Right cardiac atrium (tissue), 5 donors: Measurements from ENCODE around the gene LRRK1. TPM values are rescaled to one million over a fixed set of nuclear protein-coding genes. Genes with fewer than 3 reads are reported as not detected.

ENCODE experiments used
- ATAC-seq, 2 donors: fragments of 200-7000 bp; cut with Tn5 transposase; one replicate each; pipeline versions ENCODE4 v1.8.0 to v1.9.1; 2020; ENCODE audit warnings: moderate library complexity in 2 of 2, mild to moderate bottlenecking in 1 of 2
- DNase-seq, 3 donors: peaks; one replicate each; pipeline ENCODE4 v3.0.0-alpha.2; 2020
- H3K27ac ChIP-seq: one replicate; pipeline ENCODE4 v1.5.1; 2013; ENCODE audit warnings: mild to moderate bottlenecking, low read length, control low read depth, moderate library complexity
- H3K27me3 ChIP-seq: one replicate; pipeline ENCODE4 v1.6.1; 2013; ENCODE audit not compliant: control insufficient read depth, insufficient read depth
- H3K4me1 ChIP-seq: one replicate; pipeline ENCODE4 v1.6.1; 2013; ENCODE audit warnings: low read length; ENCODE audit not compliant: control insufficient read depth, insufficient read depth
- H3K4me3 ChIP-seq: one replicate; pipeline ENCODE4 v1.5.1; 2013; ENCODE audit warnings: low read length, control low read depth
- H3K9me3 ChIP-seq: one replicate; pipeline ENCODE4 v1.6.1; 2013; ENCODE audit warnings: low read length; ENCODE audit not compliant: control insufficient read depth
- WGBS: extraction: QIAGEN DNeasy Blood & Tissue Kit; methylation state at CpG from one replicate; pipeline ENCODE4 v1.1.7; 2013; 5-methylcytosine and 5-hydroxymethylcytosine counted together
- intact Hi-C, 4 donors: fragments of 100-400 bp; cut with DNase I; formaldehyde crosslinking; loops; one replicate each; pipeline versions ENCODE4 v1.11.0 to v1.14.0; 2022 to 2023
- polyA plus RNA-seq: library from polyadenylated mRNA; stranded (reverse); fragments of 200-250 nt; gene quantifications from one replicate; pipeline ENCODE4 v1.2.3, GENCODE V29; 2013
- total RNA-seq, 4 donors: library from RNA; stranded (reverse); fragmentation: NEBNext Ultra II Directional; extraction: Animal tissue kit (Norgen Biotek cat#: 25700); gene quantifications; one replicate each; pipeline ENCODE4 v1.2.1, GENCODE V29; 2021
- donor health status: healthy with polysubstance abuse.
- donor health status: DM: no; HTN: yes; CAD: no.
- donor health status: DM: no; HTN: no; CAD: no.
- donor health status: DM: no; HTN: yes; CAD: no; lungs with severe emphysema.
- donor health status: DM: yes; HTN: yes; CAD: no.

Gene LRRK1
- total and polyA plus RNA-seq, 5 donors, result 2.9 to 7.6 (median 5.1) TPM

DNA sequence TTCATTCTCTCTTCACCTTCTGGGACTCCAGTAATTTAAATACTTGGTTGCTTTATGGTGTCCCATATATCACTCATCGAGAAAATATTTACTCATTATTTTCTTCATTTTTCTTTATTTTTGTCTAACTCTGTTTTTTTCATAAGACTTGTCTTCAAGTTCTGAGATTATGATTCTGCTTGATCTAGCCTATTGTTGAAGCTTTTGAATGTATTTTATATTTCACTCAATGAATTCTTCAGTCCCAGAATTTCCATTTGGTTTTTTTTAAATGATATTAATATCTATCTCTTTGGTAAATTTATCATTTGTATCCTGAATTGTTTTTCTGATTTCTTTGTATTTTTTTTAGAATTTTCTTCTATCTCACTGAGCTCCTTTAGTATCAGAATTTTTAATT lies 117.0 kb downstream of the LRRK1 start:
- Histone ChIP-seq H3K9me3 (no peaks in the 10 kb centered on the region), H3K27ac (no peak overlapping the region), H3K4me3 (no peak overlapping the region), H3K27me3 (no peaks in the 10 kb centered on the region), H3K4me1 (no peaks in the 10 kb centered on the region)
- DNase-seq (no peak), ATAC-seq (no peak)
- 90% methylated on average over 1 of the region's 1 CpG for WGBS
- intact Hi-C loops, result no loop called here

DNA sequence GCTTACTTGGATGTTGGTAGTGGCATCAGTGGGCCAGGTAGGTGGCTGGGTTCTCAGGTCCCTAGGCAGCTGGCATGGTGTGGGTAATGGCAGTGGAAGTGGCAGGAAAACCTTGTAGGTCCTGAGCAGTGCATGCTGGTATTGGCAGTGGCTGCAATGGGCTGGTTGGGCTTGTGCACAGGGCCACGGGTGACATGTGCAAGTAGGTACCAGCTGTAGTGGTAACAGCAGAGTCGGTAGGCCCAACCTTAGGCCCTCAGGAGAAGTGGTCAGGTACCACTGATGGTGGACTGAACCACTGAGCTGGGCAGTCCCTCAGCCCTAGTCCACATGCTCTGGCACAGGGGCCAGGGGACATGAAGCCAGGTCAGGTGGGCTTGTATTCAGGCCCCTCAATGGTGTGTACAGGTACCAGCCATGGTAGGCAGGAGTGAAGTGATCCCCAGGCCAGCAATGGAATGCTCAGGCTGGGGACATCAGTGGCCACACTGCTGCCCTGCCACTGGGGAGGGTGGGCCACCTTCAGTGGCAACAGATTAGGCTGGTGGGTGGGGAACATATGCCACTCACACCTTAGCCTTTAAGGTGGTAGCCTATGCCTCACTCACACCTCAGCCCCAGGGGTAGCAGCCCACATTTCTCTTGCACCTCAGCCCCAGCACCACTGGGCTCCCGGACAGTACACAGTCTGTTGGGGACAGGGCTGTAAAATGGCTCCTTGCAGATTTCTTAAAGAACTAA lies 118.1 kb downstream of the LRRK1 start:
- WGBS, result 92% methylated on average over 3 of the region's 3 CpGs
- no peaks in the 10 kb centered on the region for H3K9me3 ChIP-seq
- H3K27ac ChIP-seq, result no peak overlapping the region
- intact Hi-C loops, result no loop called here
- DNase-seq, result peak in 1 of 3 donors; percentile 31
- peak in 1 of 2 donors; percentile 47 for ATAC-seq
- no peaks in the 10 kb centered on the region for H3K4me1 ChIP-seq
- H3K4me3 ChIP-seq, result no peak overlapping the region
- H3K27me3 ChIP-seq, result no peaks in the 10 kb centered on the region

DNA sequence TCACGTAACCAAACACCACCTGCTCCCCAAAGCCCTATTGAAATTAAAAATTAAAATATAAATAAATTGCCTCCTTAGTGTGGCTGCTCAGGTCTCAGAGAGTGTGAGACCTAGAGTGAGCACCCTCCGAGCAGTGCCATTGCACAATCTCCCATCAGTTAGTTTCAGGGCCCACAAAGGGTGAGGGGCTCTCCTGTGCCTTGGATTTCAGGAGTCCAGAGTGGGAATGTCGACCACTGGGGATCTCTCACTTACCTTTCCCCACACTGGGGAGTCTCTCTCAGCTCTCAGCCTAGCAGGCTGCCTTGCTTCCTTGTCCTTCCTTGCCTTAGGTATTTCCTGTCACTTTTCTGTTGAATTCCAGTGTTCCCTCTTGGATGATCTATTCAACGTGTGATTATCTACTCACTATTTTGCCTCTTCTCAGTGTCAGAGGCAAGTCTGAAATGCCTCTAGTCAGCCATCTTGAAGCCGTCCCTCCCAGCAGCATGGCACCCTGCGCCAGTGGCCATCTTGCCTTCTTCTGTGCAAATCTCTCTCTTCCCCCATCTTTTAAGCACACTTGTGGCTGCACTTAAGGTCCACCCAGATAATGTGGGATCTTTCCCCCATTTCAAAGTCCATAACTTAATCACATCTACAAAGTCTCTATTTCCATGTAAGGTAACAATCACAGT lies 119.3 kb downstream of the LRRK1 start:
- DNase-seq, result peak in 1 of 3 donors; percentile 16
- H3K27me3 ChIP-seq, result no peaks in the 10 kb centered on the region
- no peak for ATAC-seq
- 90% methylated on average over 6 of the region's 6 CpGs for WGBS
- H3K4me1 ChIP-seq, result no peaks in the 10 kb centered on the region
- H3K4me3 ChIP-seq, result no peak overlapping the region
- H3K27ac ChIP-seq, result no peak overlapping the region
- no peaks in the 10 kb centered on the region for H3K9me3 ChIP-seq
- intact Hi-C loops, result no loop called here

DNA sequence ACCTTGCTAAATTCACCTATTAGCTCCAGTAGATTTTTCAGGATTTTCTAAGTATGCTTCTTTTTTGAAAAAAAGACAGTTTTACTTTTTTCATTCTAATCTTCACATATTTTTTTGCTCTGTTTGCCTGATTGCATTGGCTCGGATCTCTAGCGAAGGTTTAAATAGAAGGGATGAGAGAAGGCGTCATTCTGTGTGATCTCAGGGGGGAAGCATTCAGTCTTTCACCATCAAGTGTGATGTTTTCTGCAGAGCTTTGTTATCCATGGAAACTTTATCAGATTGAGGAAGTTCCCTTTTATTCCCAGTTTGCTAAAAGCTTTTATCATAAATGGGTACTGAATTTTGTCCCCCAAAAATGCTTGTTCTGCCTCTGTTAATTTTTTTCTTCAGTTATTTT lies 120.3 kb downstream of the LRRK1 start:
- Histone ChIP-seq H3K4me1 (no peaks in the 10 kb centered on the region), H3K4me3 (no peak overlapping the region), H3K27me3 (no peaks in the 10 kb centered on the region), H3K9me3 (no peaks in the 10 kb centered on the region), H3K27ac (no peak overlapping the region)
- peak; percentile 54 to 65 for ATAC-seq
- WGBS, result 46% methylated on average over 3 of the region's 3 CpGs
- no peak for DNase-seq
- intact Hi-C loops, result no loop called here

DNA sequence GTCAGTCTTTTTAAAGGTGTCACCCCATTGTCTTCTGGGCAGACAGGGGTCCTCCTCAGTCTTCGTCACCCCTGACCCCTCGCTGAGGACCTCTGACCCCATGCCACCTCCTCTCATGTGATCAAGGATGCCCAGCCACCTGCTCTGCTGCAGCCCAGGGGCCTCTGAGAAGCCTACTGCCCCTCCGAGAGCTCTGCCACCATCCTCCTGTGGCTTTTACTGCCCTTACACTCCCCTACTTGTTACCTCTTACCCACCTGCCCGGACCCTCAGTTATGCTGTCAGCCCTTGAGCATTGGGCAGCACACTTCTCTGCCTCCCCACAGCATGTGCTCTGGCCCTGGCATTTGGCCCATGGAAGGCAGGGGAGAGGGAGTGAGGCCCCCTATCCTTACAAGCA lies 123.2 kb downstream of the LRRK1 start:
- Histone ChIP-seq H3K4me1 (peaks cover 7% of the 10 kb centered on the region), H3K4me3 (no peak overlapping the region), H3K27ac (no peak overlapping the region), H3K9me3 (no peaks in the 10 kb centered on the region), H3K27me3 (no peaks in the 10 kb centered on the region)
- DNase-seq (peak in 1 of 3 donors; percentile 28), ATAC-seq (no peak)
- 94% methylated on average over 4 of the region's 4 CpGs for WGBS
- intact Hi-C loops, result no loop called here

DNA sequence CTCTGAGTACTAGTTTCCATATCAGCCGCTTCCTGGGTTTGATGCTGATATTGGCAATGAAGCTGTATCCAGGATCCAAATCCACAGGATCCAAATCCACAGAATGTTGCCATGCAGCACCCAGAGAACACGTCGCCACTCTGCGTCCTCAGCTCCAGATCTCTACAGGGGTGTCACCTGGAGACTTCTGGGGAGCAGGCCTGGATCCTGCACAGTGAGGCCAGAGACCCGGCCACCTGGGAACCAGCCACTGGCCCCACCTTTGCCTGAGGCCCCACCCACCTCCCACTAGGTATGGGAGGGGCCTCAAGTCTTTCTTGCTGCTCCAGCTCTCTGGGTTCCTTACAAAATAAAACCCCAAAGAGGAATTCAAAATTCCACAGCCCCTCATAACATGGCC lies 123.9 kb downstream of the LRRK1 start:
- Histone ChIP-seq H3K4me3 (no peak overlapping the region), H3K4me1 (peaks cover 7% of the 10 kb centered on the region), H3K27me3 (no peaks in the 10 kb centered on the region), H3K9me3 (no peaks in the 10 kb centered on the region), H3K27ac (no peak overlapping the region)
- intact Hi-C loops, result no loop called here
- ATAC-seq, result peak in 1 of 2 donors; percentile 31
- no peak for DNase-seq
- WGBS, result 93% methylated on average over 5 of the region's 5 CpGs

DNA sequence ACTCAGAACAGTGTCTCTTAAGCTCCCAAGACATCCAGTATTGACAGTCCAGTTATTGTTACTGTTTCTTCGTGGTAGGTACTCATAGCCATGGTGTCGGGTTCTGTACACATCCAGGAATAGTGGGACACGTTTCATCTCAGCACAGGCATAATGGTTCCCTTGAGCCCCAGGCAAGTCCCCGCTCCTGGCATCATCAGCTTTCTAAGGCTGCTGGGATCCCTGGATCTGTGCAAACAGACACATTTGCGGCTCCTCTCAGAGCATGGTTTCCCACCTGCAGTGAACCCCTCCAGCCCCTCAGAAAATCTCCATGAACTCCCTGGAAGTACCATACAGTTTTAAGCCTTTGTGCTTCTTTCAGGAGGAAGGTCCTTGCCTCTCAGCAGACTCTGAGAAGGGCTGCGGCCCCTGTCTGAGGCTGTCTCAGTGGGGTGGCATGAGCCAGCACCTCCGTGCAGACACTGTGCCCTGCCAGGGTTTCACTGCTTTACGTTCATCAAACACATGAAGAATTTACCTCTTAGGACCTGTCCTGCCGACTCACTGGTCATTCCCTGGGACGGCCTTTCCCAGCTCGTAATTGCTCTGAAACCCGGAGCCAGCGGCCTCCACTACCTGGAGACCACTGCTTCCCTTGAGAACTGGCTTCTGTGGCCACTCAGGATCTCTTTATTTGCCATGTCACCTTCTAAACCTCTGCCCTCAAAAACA lies 124.9 kb downstream of the LRRK1 start:
- Histone ChIP-seq H3K9me3 (no peaks in the 10 kb centered on the region), H3K4me3 (no peak overlapping the region), H3K4me1 (peaks cover 7% of the 10 kb centered on the region), H3K27ac (no peak overlapping the region), H3K27me3 (no peaks in the 10 kb centered on the region)
- WGBS, result 94% methylated on average over 13 of the region's 13 CpGs
- intact Hi-C loops, result no loop called here
- DNase-seq (peak in 1 of 3 donors; percentile 14), ATAC-seq (no peak)

DNA sequence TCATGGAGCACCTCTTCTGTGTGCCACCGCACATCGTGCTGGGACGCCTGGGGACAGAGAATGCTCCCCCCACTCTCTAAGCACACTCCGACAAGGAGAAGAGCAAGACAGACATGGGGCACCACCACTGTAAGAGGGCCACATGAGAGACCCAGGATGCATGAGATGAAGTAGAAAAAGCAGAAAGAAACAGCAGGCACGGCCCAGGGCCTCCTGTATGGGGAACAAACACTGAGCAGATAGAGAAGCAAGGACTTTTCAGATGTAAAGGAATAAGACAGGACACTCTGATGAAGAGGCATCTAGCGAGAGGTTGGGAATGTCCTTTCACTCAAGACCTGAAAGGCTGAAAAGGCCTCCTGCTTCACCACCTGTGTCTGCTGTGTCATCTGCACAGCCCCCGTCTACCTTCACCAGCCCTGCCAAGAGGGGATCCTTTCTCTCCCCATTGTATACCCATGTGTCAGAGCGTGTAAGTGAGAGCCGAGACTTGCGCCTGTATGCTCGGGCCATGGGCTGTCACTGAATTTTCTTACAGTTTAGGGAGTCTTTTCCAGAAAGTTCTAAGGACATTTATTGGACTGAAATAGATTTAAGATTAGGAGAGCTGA lies 125.6 kb downstream of the LRRK1 start:
- Histone ChIP-seq H3K9me3 (no peaks in the 10 kb centered on the region), H3K4me1 (peaks cover 7% of the 10 kb centered on the region), H3K27me3 (no peaks in the 10 kb centered on the region), H3K27ac (peak overlapping the region; percentile 43), H3K4me3 (no peak overlapping the region)
- ATAC-seq (peak in 1 of 2 donors; percentile 19), DNase-seq (peak in 1 of 3 donors; percentile 12)
- WGBS, result 91% methylated on average over 11 of the region's 11 CpGs
- intact Hi-C loops, result no loop called here

DNA sequence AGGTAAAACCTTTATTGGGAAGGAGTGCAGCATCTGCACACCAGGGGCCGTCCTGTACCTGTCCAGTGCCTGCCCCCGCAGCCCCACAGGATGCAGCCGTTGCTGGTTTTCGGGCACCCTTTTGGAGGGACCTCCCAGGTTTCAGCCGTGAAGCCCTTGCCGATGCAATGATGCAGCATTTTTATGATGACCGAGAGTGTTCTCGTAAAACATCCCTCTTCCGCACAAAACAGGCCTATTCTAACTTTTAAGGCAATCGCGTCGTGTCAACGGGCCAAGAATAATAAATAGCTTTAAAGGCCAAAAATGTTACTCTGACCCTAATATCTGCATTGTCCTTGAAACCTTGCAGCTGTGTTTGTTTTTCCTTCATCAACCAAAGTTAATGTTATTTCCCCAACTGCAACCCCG lies 126.1 kb downstream of the LRRK1 start:
- peaks cover 7% of the 10 kb centered on the region for H3K4me1 ChIP-seq
- peak; percentile 29 to 48 for ATAC-seq
- no peaks in the 10 kb centered on the region for H3K27me3 ChIP-seq
- H3K27ac ChIP-seq, result peak overlapping the region; percentile 43
- WGBS, result 62% methylated on average over 14 of the region's 14 CpGs
- H3K9me3 ChIP-seq, result no peaks in the 10 kb centered on the region
- intact Hi-C loops, result no loop called here
- DNase-seq, result peak in 1 of 3 donors; percentile 58
- H3K4me3 ChIP-seq, result no peak overlapping the region

DNA sequence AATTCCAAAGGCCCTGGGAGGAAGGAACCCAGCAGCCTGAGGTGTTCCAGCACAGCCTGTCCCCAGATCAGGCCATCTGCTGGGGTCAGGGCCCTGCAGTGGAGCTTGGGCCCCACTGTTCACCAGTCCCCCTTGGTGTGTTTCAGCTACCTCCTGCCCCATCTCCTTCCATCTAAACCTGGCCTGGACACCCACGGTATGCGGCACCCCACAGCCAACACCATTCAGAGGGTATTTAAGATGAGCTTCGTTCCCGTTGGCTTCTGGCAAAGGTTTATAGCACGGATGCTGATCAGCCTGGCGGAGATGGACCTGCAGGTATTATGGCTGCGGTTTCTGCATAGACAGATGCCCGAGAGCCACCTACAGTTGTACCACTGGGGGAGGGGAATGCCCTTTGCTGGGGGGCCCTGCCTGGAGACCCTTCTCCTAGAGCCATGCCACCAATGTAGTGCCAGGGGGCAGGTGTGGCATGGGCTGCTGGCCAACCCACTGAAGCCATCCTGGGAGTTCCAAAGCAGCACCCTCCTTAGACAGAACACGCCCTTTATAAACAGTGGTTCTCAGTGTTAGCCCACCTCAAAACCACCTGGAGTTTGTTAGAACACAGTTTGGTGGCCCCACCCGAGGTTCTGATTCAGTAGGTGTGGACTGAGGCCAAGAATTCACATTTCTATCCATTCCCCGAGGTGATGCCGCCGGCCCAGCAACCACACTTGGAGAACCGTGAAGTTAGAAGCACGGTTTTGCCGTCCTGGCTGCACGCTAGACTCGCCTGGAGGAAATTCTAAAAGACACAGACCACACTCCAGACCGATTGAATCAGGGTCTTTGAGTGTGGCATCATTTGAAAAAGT lies 126.9 kb downstream of the LRRK1 start:
- DNase-seq (peak in 1 of 3 donors; percentile 50), ATAC-seq (no peak)
- intact Hi-C loops, result no loop called here
- Histone ChIP-seq H3K9me3 (no peaks in the 10 kb centered on the region), H3K27me3 (no peaks in the 10 kb centered on the region), H3K4me3 (no peak overlapping the region), H3K4me1 (peaks cover 7% of the 10 kb centered on the region), H3K27ac (peak overlapping the region; percentile 11)
- 93% methylated on average over 19 of the region's 19 CpGs for WGBS
